SK-N-SH treated with all-trans-retinoic acid at 6 μM for 48 hours (cell line): Measurements from ENCODE around the gene GRM2.

Experiments
- CSDC2 ChIP-seq: fragments of 250-450 bp; sonication (Bioruptor Pico); IDR thresholded peaks from 2 replicates; pipeline ENCODE4 v1.5.0; 2020; ENCODE audit warnings: mild to moderate bottlenecking, moderate library complexity
- ISL1 ChIP-seq: fragments of 250-450 bp; sonication (Bioruptor Pico); IDR thresholded peaks from 2 replicates; pipeline ENCODE4 v2.1.2; 2022; ENCODE audit warnings: mild to moderate bottlenecking, moderate library complexity
- OSR1 ChIP-seq: fragments of 250-450 bp; sonication (Bioruptor Pico); IDR thresholded peaks from 2 replicates; pipeline ENCODE4 v1.8.0; 2022; ENCODE audit warnings: moderate library complexity, mild to moderate bottlenecking, inconsistent platforms
- SNAI2 ChIP-seq: fragments of 250-450 bp; sonication (Bioruptor Pico); IDR thresholded peaks from 2 replicates; pipeline ENCODE4 v1.5.0; 2020; ENCODE audit warnings: mild to moderate bottlenecking, moderate library complexity
- ZFP3 ChIP-seq: fragments of 250-450 bp; sonication (Bioruptor Pico); IDR thresholded peaks from 2 replicates; pipeline ENCODE4 v1.5.0; 2020; ENCODE audit warnings: mild to moderate bottlenecking, moderate library complexity
- ZNF70 ChIP-seq: fragments of 450-650 bp; formaldehyde crosslinking; IDR thresholded peaks from 2 replicates; pipeline ENCODE4 v1.5.0; 2020; ENCODE audit warnings: mild to moderate bottlenecking, moderate library complexity
- ZNF8 ChIP-seq: fragments of 450-650 bp; formaldehyde crosslinking; IDR thresholded peaks from 2 replicates; pipeline ENCODE4 v1.5.0; 2020; ENCODE audit warnings: mild to moderate bottlenecking, moderate library complexity

- TF ChIP-seq SNAI2 (CRISPR knock-in tag) (no peak), OSR1 (CRISPR knock-in tag) (no peak), ZNF70 (CRISPR knock-in tag) (no peak), CSDC2 (CRISPR knock-in tag) (no peak), ZNF8 (CRISPR knock-in tag) (no peak), ZFP3 (CRISPR knock-in tag) (no peak), ISL1 (no peak)
These were observed 4.7 kb upstream of the GRM2 start for GRCh38 chr3:51702156-51702555.
